Epithelial cell of proximal tubule (primary cell): ENCODE measurements around the gene STOM. TPM values are rescaled to one million over a fixed set of nuclear protein-coding genes. Genes with fewer than 3 reads are reported as not detected.

Source experiments
- DNase-seq: peaks from one replicate; pipeline ENCODE4 v3.0.0-alpha.2; 2011; ENCODE audit warnings: low read depth
- H3K4me3 ChIP-seq: 2 replicates; pipeline ENCODE4 v1.5.1; 2011; ENCODE audit warnings: low read depth, mild to moderate bottlenecking, low read length
- total RNA-seq: library from RNA; depleted of rRNA; stranded (reverse); fragments of >200 nt; gene quantifications from 2 replicates; pipeline ENCODE4 v1.2.3, GENCODE V29; 2015
- TF ChIP-seq, protein P1 (sequence below): conservative IDR thresholded peaks from 2 replicates; pipeline ENCODE4 v1.5.1; 2012; ENCODE audit warnings: low read depth, mild to moderate bottlenecking, low read length

STOM gene
- total RNA-seq, 1 donor from 2014 or later: 26.1 TPM

DNA sequence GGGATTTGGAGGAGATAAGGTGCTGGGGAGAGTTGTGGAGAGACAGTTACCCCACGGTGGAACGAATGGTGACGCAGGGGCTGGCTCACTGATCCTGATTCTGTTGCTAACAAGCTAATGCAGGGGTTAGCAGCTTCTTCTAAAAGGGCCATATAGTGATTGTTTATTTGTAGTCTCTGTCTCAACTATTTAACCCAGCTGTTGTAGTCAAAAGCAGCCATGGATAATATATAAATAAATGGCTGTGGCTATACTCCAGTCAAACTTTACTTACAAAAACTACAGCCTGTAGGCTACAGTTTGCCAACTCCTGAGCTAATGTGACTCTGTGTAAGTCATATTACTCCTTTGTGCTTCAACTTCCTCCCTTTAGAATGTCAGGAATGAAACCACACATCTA is 21.8 kb downstream of the STOM start:
- no peak for DNase-seq
- H3K4me3 ChIP-seq: no peak overlapping the region

DNA sequence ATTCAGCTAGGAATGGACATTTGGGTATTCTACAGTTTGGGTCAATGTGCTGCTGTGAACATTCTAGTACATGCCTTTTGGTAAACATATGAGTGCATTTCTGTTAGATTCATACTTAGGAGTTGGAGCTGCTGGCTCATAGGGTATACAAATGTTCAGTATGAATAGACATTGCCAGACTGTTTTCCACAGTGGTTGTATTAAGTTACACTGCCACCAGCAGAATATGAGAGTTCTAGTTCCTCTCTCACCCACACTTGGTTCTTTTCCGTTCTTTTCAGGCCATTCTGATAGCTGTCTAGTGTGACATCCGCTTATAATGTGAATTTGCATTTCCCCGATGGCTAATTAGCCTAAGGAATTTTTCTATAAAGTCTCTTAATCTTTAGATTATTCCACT is 25.0 kb downstream of the STOM start:
- H3K4me3 ChIP-seq: no peak overlapping the region
- TF ChIP-seq, protein P1, sequence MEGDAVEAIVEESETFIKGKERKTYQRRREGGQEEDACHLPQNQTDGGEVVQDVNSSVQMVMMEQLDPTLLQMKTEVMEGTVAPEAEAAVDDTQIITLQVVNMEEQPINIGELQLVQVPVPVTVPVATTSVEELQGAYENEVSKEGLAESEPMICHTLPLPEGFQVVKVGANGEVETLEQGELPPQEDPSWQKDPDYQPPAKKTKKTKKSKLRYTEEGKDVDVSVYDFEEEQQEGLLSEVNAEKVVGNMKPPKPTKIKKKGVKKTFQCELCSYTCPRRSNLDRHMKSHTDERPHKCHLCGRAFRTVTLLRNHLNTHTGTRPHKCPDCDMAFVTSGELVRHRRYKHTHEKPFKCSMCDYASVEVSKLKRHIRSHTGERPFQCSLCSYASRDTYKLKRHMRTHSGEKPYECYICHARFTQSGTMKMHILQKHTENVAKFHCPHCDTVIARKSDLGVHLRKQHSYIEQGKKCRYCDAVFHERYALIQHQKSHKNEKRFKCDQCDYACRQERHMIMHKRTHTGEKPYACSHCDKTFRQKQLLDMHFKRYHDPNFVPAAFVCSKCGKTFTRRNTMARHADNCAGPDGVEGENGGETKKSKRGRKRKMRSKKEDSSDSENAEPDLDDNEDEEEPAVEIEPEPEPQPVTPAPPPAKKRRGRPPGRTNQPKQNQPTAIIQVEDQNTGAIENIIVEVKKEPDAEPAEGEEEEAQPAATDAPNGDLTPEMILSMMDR: no peak
- no peak for DNase-seq

More for the DNA sequence above, 21.8 kb downstream of the STOM start:
- TF ChIP-seq, protein P1: no peak

DNA sequence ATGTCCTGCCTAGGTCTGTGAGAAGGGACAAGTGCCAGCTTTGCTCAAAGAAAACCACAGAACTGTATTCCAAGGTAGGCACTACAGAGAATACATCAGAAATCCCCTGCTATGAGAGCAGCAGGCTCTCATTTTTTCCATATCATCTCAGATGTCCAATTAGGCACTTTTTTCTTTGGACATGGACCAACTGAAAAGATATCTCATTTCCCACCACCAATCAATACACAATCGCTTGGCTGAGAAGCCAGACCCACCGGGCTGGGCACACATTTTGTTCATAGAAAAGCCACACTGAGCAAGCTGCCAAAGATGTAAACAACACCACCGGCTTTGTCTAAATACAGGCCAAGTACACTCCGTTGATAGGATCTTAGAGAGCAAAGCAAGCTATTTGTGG is 25.9 kb downstream of the STOM start:
- no peak for DNase-seq
- no peak overlapping the region for H3K4me3 ChIP-seq
- TF ChIP-seq, protein P1: no peak

DNA sequence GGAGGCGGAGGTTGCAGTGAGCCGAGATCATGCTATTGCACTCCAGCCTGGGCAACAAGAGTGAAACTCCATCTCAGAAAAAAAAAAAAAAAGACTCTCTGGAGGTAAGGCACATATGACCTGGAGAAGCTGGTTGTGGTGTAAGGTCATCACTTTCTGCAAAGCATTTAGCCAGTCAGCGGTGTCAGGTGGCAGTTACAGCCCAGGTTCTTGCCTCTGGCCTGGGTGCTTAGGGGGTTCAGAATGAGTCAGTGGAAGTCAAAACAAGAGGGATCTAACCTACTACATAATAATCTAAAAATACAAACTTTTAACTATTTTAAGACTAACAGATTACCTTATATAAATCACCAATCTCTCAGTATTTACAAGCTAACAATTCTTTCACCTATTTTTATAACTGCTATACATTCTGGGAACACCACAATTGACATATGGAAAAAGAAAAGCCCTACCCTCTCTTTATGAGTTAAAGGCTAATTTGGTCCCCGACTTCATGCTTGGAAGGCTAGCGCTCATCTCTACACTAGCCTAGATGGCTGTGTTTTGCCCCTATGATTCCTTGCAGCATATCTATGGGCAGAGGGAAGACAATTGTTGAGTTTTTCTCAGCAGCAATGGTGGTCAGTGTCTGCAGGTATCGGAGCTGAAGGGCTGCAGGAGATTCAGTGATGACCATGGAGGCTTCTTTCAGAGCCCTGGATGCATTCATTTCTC is 29.2 kb downstream of the STOM start:
- DNase-seq: no peak
- TF ChIP-seq, protein P1: no peak
- H3K4me3 ChIP-seq: no peak overlapping the region

DNA sequence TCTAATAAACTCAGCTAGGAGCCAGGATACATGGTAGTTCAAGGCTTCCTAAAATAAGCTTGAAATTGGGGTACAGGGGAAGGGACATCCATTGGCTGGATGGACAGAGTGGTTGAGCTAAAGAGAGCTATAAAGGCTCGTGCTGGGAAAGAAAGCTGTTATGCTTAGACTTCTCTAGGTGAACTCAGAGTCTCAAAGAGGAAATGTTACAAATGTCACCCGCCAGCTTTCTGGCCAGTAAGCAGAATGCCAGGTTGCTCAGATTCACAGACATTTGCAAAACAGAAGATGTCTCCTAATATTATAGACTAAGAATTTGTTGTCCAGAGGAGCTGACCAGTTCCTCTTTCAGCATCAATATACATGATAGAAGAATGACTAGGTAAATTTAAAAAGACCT is 30.6 kb downstream of the STOM start:
- H3K4me3 ChIP-seq: no peak overlapping the region
- TF ChIP-seq, protein P1: no peak
- DNase-seq: no peak

DNA sequence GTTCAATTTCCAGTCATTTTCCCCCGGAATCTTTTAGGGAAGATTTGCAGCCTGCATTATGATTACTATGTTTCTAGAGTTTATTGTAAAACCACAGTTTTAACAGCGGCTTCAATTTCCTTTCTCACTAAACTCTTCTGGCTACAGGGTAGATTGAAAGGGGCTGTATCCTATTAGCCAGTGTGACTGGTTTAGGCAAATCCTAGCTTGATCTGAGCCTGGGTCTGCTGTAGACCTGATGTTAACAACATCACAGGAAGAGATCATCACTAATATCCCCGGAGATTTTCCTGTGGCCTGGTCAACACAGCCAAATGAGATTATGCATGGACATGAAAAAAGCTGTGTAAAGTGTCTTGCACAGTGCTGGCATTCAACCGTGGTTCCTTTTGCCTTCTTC is 33.4 kb downstream of the STOM start:
- no peak overlapping the region for H3K4me3 ChIP-seq
- TF ChIP-seq, protein P1: no peak
- no peak for DNase-seq

DNA sequence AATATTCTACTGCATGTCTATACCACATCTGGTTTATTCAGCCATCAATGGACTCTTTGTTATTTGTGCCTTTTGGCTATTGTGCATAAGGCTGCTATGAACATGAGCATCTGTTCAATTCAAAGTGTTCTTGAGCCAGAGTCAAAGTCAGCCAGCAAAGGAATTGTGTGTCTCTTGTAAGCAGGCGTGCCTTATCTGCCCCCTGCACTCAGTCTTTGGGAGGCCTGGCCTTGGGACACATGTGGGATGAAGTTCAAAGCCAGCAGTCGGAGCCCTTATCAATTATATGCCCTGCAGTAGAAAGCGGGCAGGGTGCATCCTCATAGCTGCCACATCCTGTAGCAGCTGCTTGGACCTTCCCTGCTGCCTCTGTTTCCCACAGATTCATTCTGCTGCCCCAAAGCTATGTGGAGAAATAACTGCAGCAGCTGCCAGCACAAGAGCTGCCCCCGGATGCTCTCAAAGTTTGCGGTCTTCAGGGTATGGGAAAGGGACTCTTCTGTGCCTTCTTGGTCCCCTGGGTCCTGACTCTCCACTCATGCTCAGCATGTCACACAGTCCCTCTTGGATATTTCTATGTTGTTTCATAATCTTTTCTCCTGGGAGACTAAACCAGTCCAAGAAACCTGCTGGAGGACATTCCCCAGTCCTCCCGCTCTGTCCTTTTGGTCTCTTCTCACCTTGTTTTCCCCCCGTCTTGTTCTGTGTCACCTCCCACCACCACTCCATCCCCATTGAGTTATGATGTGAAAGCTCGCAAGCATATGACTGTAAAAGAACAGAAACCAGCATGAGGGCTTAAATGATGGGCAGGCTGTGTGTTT is 35.9 kb downstream of the STOM start:
- TF ChIP-seq, protein P1: no peak
- no peak for DNase-seq
- no peak overlapping the region for H3K4me3 ChIP-seq
